Fibroblast of lung (primary cell): ENCODE results near the gene KDM2B. TPM values are rescaled to one million over a fixed set of nuclear protein-coding genes. Genes with fewer than 3 reads are reported as not detected.
A peak's percentile ranks its signal among the peaks of the same experiment; 100 is the strongest.

ENCODE experiments used
- DNase-seq, 2 donors: peaks; one replicate each; pipeline versions ENCODE4 v3.0.0 to v3.0.0-alpha.2; 2010; ENCODE audit warnings: low read depth in 2 of 2
- H2AFZ ChIP-seq: 2 replicates; pipeline ENCODE4 v1.5.1; 2012; ENCODE audit warnings: low read length, control low read depth, inconsistent platforms
- H3K27ac ChIP-seq: 2 replicates; pipeline ENCODE4 v1.5.1; 2011; ENCODE audit warnings: low read length, control low read depth; ENCODE audit not compliant: insufficient read depth
- H3K27me3 ChIP-seq: 2 replicates; pipeline ENCODE4 v1.5.1; 2011; ENCODE audit warnings: mild to moderate bottlenecking, low read length; ENCODE audit not compliant: control insufficient read depth, insufficient read depth
- H3K36me3 ChIP-seq: 2 replicates; pipeline ENCODE4 v1.5.1; 2011; ENCODE audit warnings: low read length; ENCODE audit not compliant: control insufficient read depth, insufficient read depth
- H3K4me1 ChIP-seq: 2 replicates; pipeline ENCODE4 v1.5.1; 2011; ENCODE audit warnings: low read length; ENCODE audit not compliant: control insufficient read depth, insufficient read depth; ENCODE audit errors: extremely low read depth
- H3K4me2 ChIP-seq: 2 replicates; pipeline ENCODE4 v1.5.1; 2011; ENCODE audit warnings: low read length, control low read depth; ENCODE audit not compliant: insufficient read depth; ENCODE audit errors: extremely low read depth
- H3K4me3 ChIP-seq, 4 experiments: fragments of 200-600 bp in 1 of 4; sonication (generic) in 1 of 4; replicated peaks in 1 of 4; 2 replicates each; pipeline ENCODE4 v1.5.1; 2011 to 2016; ENCODE audit warnings: low read length in 4 of 4, low read depth in 3 of 4, mild to moderate bottlenecking in 3 of 4, control low read depth in 2 of 4, inconsistent platforms in 1 of 4, mixed read lengths in 1 of 4; ENCODE audit not compliant: insufficient read depth in 1 of 4; ENCODE audit errors: control extremely low read depth in 1 of 4
- H3K79me2 ChIP-seq: 2 replicates; pipeline ENCODE4 v1.5.1; 2012; ENCODE audit warnings: mild to moderate bottlenecking, low read length, inconsistent platforms; ENCODE audit not compliant: control insufficient read depth, insufficient read depth
- H3K9ac ChIP-seq: 2 replicates; pipeline ENCODE4 v1.5.1; 2011; ENCODE audit warnings: mild to moderate bottlenecking, low read length, control low read depth; ENCODE audit not compliant: insufficient read depth
- H3K9me3 ChIP-seq: 2 replicates; pipeline ENCODE4 v1.5.1; 2012; ENCODE audit warnings: low read depth, low read length; ENCODE audit not compliant: control insufficient read depth, insufficient read depth
- H4K20me1 ChIP-seq: 2 replicates; pipeline ENCODE4 v1.5.1; 2011; ENCODE audit warnings: low read length; ENCODE audit not compliant: control insufficient read depth, insufficient read depth; ENCODE audit errors: extremely low read depth
- EZH2 ChIP-seq: IDR thresholded peaks from 2 replicates; pipeline ENCODE4 v1.5.1; 2012; ENCODE audit warnings: low read length, control low read depth, mild to moderate bottlenecking; ENCODE audit errors: missing control alignments
- polyA plus RNA-seq, 2 donors: library from polyadenylated mRNA; depleted of rRNA in 1 of 2; stranded (reverse) in 1 of 2; unstranded in 1 of 2; fragments of >200 nt; gene quantifications; 2 replicates each; pipeline ENCODE4 v1.2.1, GENCODE V29; 2011 to 2012; ENCODE audit warnings: missing spikeins in 1 of 2
- total RNA-seq: library from RNA; depleted of rRNA; stranded (reverse); fragments of >200 nt; gene quantifications from 2 replicates; pipeline ENCODE4 v1.2.1, GENCODE V29; 2014
- TF ChIP-seq, protein P1 (sequence below), 2 donors: IDR thresholded peaks in 1 of 2; conservative IDR thresholded peaks in 1 of 2; 1 replicate in 1 of 2; 2 replicates in 1 of 2; pipeline ENCODE4 v1.5.1; 2011 to 2012; ENCODE audit warnings: low read length in 2 of 2, control low read depth in 1 of 2, inconsistent platforms in 1 of 2, low read depth in 1 of 2, mild to moderate bottlenecking in 1 of 2

The KDM2B gene
- total and polyA plus RNA-seq, 2 donors (not counting 1 experiment from before 2014, with no cell fraction given): 9.8 to 21.6 TPM

DNA sequence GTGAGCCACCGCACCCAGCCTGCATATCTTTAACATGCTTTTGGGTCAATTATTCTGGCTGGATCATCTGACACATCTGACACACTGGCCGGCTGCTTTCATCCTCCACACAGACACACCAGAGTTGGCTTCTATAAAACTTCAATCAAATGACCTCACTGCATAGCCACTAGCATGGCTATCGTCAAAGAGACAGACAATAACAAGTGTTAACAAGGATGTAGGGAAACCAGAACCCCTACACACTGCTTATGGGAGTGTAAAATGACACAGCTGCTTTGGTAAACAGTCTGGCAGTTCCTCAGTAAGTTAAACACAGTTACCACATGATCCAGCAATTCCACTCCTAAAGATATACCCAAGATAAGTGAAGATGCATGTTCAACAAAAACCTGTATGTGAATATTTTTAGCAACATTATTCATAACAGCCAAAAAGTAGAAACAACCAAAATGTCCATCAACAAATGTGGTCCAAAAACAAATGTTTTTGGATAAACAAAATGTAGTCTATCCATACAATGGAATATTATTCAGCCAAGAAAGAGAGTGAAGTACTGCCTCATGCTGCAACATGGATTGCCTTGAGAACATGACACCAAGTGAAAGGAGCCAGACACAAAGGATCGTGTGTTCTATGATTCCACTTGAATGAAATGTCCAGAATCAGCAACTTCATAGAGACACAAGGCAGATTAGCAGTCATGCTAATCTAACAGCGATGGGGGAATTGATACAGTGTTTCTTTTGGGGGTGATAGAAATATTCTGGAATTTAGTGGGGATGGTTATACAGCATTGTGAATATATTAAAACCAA, 10.1 kb downstream of the KDM2B start:
- no peaks in the 10 kb centered on the region for H4K20me1 ChIP-seq
- no peak overlapping the region for H3K4me2 ChIP-seq
- peaks cover 8% of the 10 kb centered on the region for H3K4me1 ChIP-seq
- H3K79me2 ChIP-seq: no peaks in the 10 kb centered on the region
- TF ChIP-seq, protein P1, sequence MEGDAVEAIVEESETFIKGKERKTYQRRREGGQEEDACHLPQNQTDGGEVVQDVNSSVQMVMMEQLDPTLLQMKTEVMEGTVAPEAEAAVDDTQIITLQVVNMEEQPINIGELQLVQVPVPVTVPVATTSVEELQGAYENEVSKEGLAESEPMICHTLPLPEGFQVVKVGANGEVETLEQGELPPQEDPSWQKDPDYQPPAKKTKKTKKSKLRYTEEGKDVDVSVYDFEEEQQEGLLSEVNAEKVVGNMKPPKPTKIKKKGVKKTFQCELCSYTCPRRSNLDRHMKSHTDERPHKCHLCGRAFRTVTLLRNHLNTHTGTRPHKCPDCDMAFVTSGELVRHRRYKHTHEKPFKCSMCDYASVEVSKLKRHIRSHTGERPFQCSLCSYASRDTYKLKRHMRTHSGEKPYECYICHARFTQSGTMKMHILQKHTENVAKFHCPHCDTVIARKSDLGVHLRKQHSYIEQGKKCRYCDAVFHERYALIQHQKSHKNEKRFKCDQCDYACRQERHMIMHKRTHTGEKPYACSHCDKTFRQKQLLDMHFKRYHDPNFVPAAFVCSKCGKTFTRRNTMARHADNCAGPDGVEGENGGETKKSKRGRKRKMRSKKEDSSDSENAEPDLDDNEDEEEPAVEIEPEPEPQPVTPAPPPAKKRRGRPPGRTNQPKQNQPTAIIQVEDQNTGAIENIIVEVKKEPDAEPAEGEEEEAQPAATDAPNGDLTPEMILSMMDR (conservative IDR thresholded peaks at IDR 0.05 in 1 of 2, IDR thresholded peaks at IDR 0.05 in 1 of 2; ENCODE audit: low read depth in 1 of 2, low read length in 2 of 2): no peak
- no peak for TF ChIP-seq EZH2
- H3K27me3 ChIP-seq: no peaks in the 10 kb centered on the region
- no peaks in the 10 kb centered on the region for H3K9me3 ChIP-seq
- H2AFZ ChIP-seq: no peak overlapping the region
- DNase-seq: no peak
- H3K36me3 ChIP-seq: peaks cover 5% of the 10 kb centered on the region
- no peak overlapping the region for H3K27ac ChIP-seq
- H3K9ac ChIP-seq: no peak overlapping the region
- no peak overlapping the region for H3K4me3 ChIP-seq

DNA sequence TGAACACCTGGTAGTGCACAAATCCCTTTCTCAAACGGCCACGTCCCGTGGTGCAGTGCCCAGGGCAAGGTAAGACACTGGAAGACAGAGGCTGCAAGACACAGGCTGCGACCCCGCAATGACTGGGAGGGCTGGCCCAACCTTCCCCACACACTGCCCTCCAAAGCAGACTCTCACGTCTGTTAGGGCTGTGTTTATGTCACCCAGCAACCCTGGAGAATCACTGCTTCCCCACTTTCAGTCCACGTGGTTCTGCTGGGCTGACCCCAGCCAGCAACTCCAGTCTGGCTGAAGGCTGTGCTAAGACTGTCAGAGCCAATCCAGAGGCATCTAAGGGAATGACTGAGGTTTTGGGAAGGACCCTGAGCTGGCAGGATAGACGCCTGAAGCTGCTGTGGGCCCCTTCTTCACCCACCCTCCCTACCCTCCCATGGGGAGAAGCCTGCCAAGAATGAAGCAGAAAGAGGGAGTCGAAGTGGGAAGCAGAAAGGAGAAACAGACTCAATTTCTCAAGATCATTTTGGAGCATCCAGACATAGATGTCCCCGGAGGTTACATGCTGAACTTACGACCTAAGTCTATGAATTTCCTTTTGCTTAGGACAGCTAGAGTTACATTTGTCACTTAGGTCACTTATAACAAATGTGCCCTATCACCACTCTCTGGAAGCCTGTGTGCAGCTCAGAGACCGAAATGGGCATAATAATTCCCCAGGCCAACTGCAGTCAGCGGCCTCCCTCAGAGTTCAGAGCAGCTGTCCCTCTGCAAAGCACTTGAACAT, 11.7 kb downstream of the KDM2B start:
- H3K36me3 ChIP-seq: peaks cover 3% of the 10 kb centered on the region
- H3K4me1 ChIP-seq: peaks cover 8% of the 10 kb centered on the region
- H3K27ac ChIP-seq: peak overlapping the region; percentile 65
- DNase-seq: peak in 1 of 2 donors; percentile 49
- H3K9me3 ChIP-seq: no peaks in the 10 kb centered on the region
- peak overlapping the region; percentile 50 for H3K9ac ChIP-seq
- TF ChIP-seq EZH2: no peak
- TF ChIP-seq, protein P1 (conservative IDR thresholded peaks at IDR 0.05 in 1 of 2, IDR thresholded peaks at IDR 0.05 in 1 of 2; ENCODE audit: low read depth in 1 of 2, low read length in 2 of 2): no peak
- H3K27me3 ChIP-seq: no peaks in the 10 kb centered on the region
- peak overlapping the region; percentile 78 for H2AFZ ChIP-seq
- H3K79me2 ChIP-seq: no peaks in the 10 kb centered on the region
- peak overlapping the region; percentile 15 for H3K4me2 ChIP-seq
- no peaks in the 10 kb centered on the region for H4K20me1 ChIP-seq
- H3K4me3 ChIP-seq: no peak overlapping the region

DNA sequence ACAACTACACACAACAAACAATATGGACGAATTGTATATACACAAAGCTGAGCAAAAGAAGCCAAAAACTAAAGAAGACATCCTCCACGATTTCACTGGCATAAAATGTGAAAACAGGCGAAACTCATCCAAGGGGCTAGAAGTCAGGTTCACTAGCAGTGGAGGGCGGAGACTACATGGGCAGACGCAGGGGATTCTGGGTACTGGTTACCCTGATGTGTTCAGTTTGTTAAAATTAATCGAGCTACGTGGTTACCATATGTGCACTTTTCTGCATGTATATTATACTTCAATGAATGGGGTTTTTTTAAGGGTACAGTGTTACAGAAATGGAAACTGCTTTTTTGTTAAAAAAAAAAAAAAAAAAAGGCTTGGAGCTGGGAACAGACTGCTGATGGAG, 12.3 kb downstream of the KDM2B start:
- H3K27ac ChIP-seq: peak overlapping the region; percentile 65

More for the DNA sequence above, 12.3 kb downstream of the KDM2B start:
- no peaks in the 10 kb centered on the region for H3K9me3 ChIP-seq
- no peaks in the 10 kb centered on the region for H3K79me2 ChIP-seq
- no peak overlapping the region for H3K4me2 ChIP-seq
- no peak overlapping the region for H3K9ac ChIP-seq
- no peaks in the 10 kb centered on the region for H3K27me3 ChIP-seq
- no peak for DNase-seq
- TF ChIP-seq EZH2: no peak
- TF ChIP-seq, protein P1 (conservative IDR thresholded peaks at IDR 0.05 in 1 of 2, IDR thresholded peaks at IDR 0.05 in 1 of 2; ENCODE audit: low read depth in 1 of 2, low read length in 2 of 2): no peak
- peak overlapping the region; percentile 10 for H2AFZ ChIP-seq
- no peaks in the 10 kb centered on the region for H4K20me1 ChIP-seq
- H3K4me1 ChIP-seq: peaks cover 8% of the 10 kb centered on the region
- H3K4me3 ChIP-seq: no peak overlapping the region
- H3K36me3 ChIP-seq: peaks cover 3% of the 10 kb centered on the region
